Transverse colon (tissue), 4 donors: ENCODE measurements around the gene GAMT. TPM values are rescaled to one million over a fixed set of nuclear protein-coding genes. Genes with fewer than 3 reads are reported as not detected.
A peak's percentile ranks its signal among the peaks of the same experiment; 100 is the strongest.

Experiments
- DNase-seq: peaks from one replicate; pipeline ENCODE4 v3.0.0-alpha.2; 2019
- H3K27ac ChIP-seq, 4 donors: fragments of 200-600 bp; sonication (generic); 2 replicates each; pipeline ENCODE4 v1.5.1; 2016 to 2018; ENCODE audit warnings: inconsistent platforms in 4 of 4
- H3K27me3 ChIP-seq: fragments of 200-600 bp; sonication (generic); 2 replicates; pipeline ENCODE4 v1.5.1; 2017; ENCODE audit warnings: inconsistent platforms
- H3K36me3 ChIP-seq, 4 donors: fragments of 200-600 bp; sonication (generic); 2 replicates each; pipeline ENCODE4 v1.5.1; 2017 to 2019; ENCODE audit warnings: inconsistent platforms in 4 of 4
- H3K4me1 ChIP-seq, 4 donors: fragments of 200-600 bp; sonication (generic); 2 replicates each; pipeline ENCODE4 v1.5.1; 2017 to 2020; ENCODE audit warnings: inconsistent platforms in 4 of 4
- H3K4me3 ChIP-seq, 4 donors: fragments of 200-600 bp; sonication (generic); 1 replicate in 1 of 4; 2 replicates in 3 of 4; pipeline versions ENCODE4 v1.5.1 to v1.6.1; 2017 to 2019; ENCODE audit warnings: inconsistent platforms in 4 of 4
- H3K9me3 ChIP-seq, 2 donors: fragments of 200-600 bp; sonication (generic); 2 replicates each; pipeline ENCODE4 v1.5.1; 2017 to 2019; ENCODE audit warnings: inconsistent platforms in 2 of 2
- CTCF ChIP-seq, 5 experiments: fragments of 200-600 bp in 3 of 5; fragments of 450-650 bp in 2 of 5; sonication (generic) in 3 of 5; IDR thresholded peaks; 1 replicate in 2 of 5; 2 replicates in 3 of 5; pipeline ENCODE4 v1.5.1; 2016 to 2017; ENCODE audit warnings: antibody characterized with exemption in 5 of 5, inconsistent platforms in 3 of 5, mild to moderate bottlenecking in 2 of 5, moderate library complexity in 1 of 5
- EP300 ChIP-seq: sonication (generic); formaldehyde crosslinking; IDR thresholded peaks from one replicate; pipeline ENCODE4 v1.6.1; 2017; ENCODE audit warnings: antibody characterized with exemption, low read depth
- POLR2A ChIP-seq: fragments of 450-650 bp; IDR thresholded peaks from one replicate; pipeline ENCODE4 v1.6.1; 2016; ENCODE audit warnings: antibody characterized with exemption, mild to moderate bottlenecking, moderate library complexity
- POLR2AphosphoS5 ChIP-seq, 3 donors: sonication (generic); formaldehyde crosslinking; IDR thresholded peaks; one replicate each; pipeline ENCODE4 v1.6.1; 2016; ENCODE audit warnings: antibody characterized with exemption in 3 of 3
- WGBS, 2 donors: methylation state at CpG; one replicate each; pipeline ENCODE4 v1.1.5; 2018; ENCODE audit warnings: low coverage in 1 of 2; 5-methylcytosine and 5-hydroxymethylcytosine counted together
- in situ Hi-C, 4 donors: fragments of 200-750 bp; cut with MboI; loops; one replicate each; pipeline versions ENCODE4 v1.15.0 to v1.15.1; 2017; ENCODE audit warnings: low sequenced_read_pairs in 3 of 4, low pct_ligation_motif_present in 1 of 4, low pct_unique_long_range_greater_than_20kb in 1 of 4
- intact Hi-C: fragments of 100-400 bp; cut with DNase I; formaldehyde crosslinking; loops from one replicate; pipeline ENCODE4 v1.15.1; 2023; ENCODE audit warnings: low total_unique reads
- total RNA-seq, 4 donors: library from RNA; depleted of rRNA; stranded (reverse); fragments of >200 nt; gene quantifications; one replicate each; pipeline ENCODE4 v1.1.0, GENCODE V29; 2016

Gene GAMT
- total RNA-seq, 4 donors from 2014 or later: 1.4 to 4.4 (median 2.9) TPM

GRCh38 chr19:1432507-1432887, 31.2 kb upstream of the GAMT start:
- Histone ChIP-seq H3K4me1 (peaks cover 0 to 9% (median 2%) of the 10 kb centered on the region in 4 donors), H3K9me3 (no peaks in the 10 kb centered on the region), H3K4me3 (no peak overlapping the region), H3K27ac (no peak overlapping the region), H3K36me3 (peaks cover 0 to 40% (median 22%) of the 10 kb centered on the region in 4 donors), H3K27me3 (no peaks in the 10 kb centered on the region)
- TF ChIP-seq POLR2A: no peak
- TF ChIP-seq CTCF (IDR thresholded peaks at IDR 0.05): no peak
- TF ChIP-seq POLR2AphosphoS5 (IDR thresholded peaks at IDR 0.05): no peak
- TF ChIP-seq EP300: no peak
- in situ Hi-C loops (no loop called here), intact Hi-C loops (no loop called here)
- 96% methylated on average over 16 of the region's 16 CpGs; no CpG with 5 or more reads in 1 of the 2 donors for WGBS, 2 donors
- no peak for DNase-seq

GRCh38 chr19:1431759-1432506, 30.6 kb upstream of the GAMT start:
- no peaks in the 10 kb centered on the region for H3K9me3 ChIP-seq
- TF ChIP-seq EP300 (no peak), CTCF (IDR thresholded peaks at IDR 0.05) (no peak), POLR2A (no peak), POLR2AphosphoS5 (IDR thresholded peaks at IDR 0.05) (no peak)
- H3K4me1 ChIP-seq: peaks cover 0 to 3% (median 0%) of the 10 kb centered on the region in 4 donors
- in situ Hi-C loops: no loop called here
- H3K27ac ChIP-seq: no peak overlapping the region
- no peaks in the 10 kb centered on the region for H3K27me3 ChIP-seq
- no peak overlapping the region for H3K4me3 ChIP-seq
- peaks cover 0 to 40% (median 22%) of the 10 kb centered on the region in 4 donors for H3K36me3 ChIP-seq
- intact Hi-C loops: no loop called here
- no peak for DNase-seq
- WGBS, 2 donors: 93% methylated on average over 24 of the region's 24 CpGs; no CpG with 5 or more reads in 1 of the 2 donors

GRCh38 chr19:1430246-1430645, 28.9 kb upstream of the GAMT start:
- H3K4me1 ChIP-seq: peaks cover 0 to 3% (median 0%) of the 10 kb centered on the region in 4 donors
- no peak for TF ChIP-seq CTCF (IDR thresholded peaks at IDR 0.05)
- 85% methylated on average over 13 of the region's 14 CpGs; no CpG with 5 or more reads in 1 of the 2 donors for WGBS, 2 donors
- H3K4me3 ChIP-seq: no peak overlapping the region
- no peaks in the 10 kb centered on the region for H3K27me3 ChIP-seq
- intact Hi-C loops (no loop called here), in situ Hi-C loops (no loop called here)
- peak overlapping the region in 1 of 4 donors; percentile 28 for H3K27ac ChIP-seq
- no peak for DNase-seq
- H3K9me3 ChIP-seq: no peaks in the 10 kb centered on the region
- H3K36me3 ChIP-seq: peaks cover 0 to 56% (median 23%) of the 10 kb centered on the region in 4 donors

DNA sequence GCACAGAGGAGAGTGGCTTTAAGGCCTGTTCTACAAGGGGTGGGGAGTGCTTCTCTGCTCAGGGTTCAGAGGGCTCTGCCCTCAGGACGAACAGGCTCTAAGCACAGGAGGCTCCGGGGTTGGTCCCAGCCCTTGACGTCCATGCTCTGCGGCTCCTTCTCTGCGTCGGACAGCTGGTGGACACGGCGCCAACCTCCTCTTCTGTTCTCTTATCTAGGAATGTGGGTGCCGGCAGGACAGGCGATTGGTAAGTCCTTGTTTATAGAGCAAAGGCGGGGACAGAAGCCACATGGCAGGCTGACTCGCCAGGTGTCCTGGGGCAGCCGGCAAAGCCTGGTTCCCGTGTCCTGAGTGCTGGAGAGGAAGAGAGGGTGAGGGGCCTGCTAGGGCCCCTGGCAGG, 28.4 kb upstream of the GAMT start:
- peak; percentile 36 for DNase-seq
- Histone ChIP-seq H3K27me3 (no peaks in the 10 kb centered on the region), H3K27ac (peak overlapping the region in 1 of 4 donors; percentile 28), H3K4me1 (peaks cover 0 to 3% (median 0%) of the 10 kb centered on the region in 4 donors), H3K9me3 (no peaks in the 10 kb centered on the region), H3K36me3 (peaks cover 0 to 57% (median 25%) of the 10 kb centered on the region in 4 donors), H3K4me3 (no peak overlapping the region)
- no peak for TF ChIP-seq EP300
- 77% methylated on average over 14 of the region's 14 CpGs; no CpG with 5 or more reads in 1 of the 2 donors for WGBS, 2 donors
- intact Hi-C loops (no loop called here), in situ Hi-C loops (no loop called here)
